ENCODE results near the gene EMP1.

The EMP1 gene

GRCh38 chr12:13173012-13173932 lies 23.3 kb upstream of the EMP1 start:
- DNase-seq = no peak

GRCh38 chr12:13175499-13175898 lies 21.0 kb upstream of the EMP1 start:
- no peak for DNase-seq

DNA sequence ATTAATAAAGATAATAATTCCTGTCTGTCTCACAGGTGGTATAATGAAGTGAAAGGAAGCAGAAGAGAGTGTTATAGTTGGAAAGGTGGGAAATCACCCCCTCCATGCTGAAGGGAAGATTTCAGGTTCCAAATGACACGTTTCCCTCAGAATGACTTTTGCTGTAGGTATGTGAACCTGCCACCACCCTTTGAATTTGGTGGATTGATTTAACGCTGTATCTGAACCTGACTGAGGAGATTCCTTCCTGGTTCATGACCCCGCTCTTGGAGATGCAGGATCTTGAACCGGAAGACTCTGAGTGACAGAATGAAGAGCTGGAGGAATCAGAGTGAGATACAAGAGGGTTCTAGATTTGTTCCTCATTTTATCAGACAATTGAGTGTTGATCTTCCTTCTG lies 20.3 kb upstream of the EMP1 start:
- DNase-seq = no peak

DNA sequence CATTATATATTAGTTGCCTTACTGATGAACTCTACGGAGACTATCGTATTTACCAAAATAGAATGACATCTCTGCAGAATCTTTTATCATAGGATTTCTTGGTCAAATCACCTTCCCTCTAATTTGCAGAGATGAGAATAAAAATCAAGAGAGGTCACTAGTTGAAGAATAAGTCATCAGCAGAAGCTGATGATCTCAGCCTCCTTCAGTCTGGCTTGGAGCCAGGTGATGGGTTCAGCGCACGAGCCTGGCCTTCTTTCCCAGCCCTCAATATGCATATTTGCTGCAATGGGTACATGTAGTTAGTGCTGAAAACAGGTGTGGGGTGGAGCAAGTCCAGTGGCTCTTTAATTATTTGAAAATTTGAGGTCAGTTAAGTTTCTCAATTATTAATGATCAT lies 19.2 kb upstream of the EMP1 start:
- no peak for DNase-seq

GRCh38 chr12:13177906-13178305 lies 18.6 kb upstream of the EMP1 start:
- no peak for DNase-seq

DNA sequence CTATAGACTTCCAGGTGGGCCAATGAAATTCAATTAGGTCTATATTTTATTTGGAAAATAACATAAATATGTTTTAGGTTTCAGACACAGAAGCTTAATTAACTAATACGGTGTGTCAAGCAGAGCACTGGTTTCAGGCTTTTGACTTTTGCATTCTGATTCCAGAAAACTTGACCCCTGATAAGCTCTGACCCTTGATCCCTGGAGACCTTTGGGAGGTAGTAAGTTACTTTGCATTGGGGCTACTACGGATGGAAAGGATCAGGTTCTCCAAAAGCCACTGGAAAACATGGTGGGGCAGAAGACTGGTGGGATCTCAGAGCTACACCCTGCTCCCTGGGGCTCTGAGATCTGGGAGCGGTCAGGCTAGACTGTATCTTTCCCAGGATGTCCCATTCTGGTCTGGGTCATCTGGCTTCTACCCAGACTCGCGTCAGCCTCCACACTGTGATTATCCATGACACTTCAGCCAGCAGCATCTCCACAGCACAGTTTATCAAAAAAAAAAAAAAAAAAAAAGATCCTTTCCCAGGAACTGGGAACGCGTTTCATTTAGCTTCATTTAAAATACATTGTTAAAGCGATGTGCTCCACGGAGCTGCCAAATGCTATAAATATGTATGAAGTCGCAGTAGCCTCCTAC lies 17.8 kb upstream of the EMP1 start:
- no peak for DNase-seq

DNA sequence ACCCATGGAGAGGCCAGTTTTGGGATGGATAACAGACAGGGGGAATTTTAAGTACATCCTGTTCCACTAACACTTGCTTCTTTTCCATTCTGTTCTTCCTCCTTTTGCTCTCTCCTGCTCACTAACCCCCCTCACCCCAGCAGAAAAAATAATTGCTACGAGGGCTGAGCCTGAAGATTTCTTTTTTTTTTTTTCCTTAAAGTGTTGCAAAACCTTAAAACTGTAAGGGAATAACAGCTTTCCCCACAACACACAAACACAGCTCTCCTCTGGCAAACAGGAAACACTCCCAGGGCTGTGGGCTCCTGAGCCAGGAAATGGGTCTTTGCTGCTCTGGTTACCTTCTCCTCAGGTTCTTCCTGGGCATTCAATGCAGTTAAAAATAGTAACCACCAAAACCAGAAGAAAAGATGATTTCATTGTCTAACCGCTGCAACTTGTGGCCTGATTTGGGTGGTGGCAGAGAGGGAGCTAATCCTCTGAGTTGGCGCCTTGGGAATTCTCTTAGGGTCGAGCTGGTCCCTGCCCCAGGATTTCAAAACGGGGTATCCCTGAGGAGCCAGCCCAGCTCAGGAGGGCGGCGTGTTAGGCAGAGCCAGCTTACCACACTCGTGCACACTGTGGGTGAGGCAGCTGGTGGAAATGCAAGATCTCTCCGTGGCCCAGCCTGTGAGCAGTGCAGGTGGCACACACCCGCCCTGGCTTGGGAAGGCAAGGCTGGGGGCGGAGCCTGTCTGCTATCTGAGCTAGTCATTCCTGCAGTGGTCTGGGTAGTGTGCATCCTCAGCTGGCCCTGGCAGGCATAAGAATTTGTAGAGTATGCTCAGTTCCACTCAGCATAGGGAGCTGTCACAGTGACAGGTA lies 17.1 kb upstream of the EMP1 start:
- peak; percentile 2 for DNase-seq

DNA sequence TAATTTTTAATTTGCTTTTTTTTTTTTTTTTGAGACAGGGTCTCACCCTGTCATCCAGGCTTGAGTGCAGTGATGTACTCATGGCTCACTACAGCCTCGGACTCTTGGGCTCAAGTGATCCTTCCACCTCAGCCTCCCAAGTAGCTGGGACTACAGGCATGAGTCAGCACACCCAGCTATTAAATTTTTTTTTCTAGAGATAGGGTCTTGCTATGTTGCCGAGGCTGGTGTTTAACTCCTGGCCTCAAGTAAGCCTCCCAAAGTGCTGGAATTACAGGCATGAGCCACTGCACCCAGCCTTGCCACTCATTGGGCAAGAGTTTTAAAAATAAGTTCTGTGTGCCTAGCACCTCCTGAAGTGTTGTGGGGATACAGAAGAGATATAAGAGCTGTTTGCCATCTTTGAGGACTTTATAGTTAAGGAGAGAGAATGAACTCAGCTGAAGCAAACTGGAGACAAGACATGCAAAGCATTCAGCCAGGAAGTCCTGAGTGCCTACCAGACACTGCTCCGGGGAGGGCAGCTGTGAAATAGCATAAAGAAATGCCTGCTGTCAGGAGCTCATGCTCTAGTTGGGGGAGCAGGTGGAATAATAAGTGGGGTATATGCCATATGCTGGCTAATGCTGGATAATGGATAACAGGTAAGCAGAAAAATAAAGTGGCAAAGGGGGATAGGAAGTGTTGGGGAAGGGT lies 15.0 kb upstream of the EMP1 start:
- no peak for DNase-seq

- DNase-seq = no peak
These were observed 13.6 kb upstream of the EMP1 start for GRCh38 chr12:13182881-13183280.

DNA sequence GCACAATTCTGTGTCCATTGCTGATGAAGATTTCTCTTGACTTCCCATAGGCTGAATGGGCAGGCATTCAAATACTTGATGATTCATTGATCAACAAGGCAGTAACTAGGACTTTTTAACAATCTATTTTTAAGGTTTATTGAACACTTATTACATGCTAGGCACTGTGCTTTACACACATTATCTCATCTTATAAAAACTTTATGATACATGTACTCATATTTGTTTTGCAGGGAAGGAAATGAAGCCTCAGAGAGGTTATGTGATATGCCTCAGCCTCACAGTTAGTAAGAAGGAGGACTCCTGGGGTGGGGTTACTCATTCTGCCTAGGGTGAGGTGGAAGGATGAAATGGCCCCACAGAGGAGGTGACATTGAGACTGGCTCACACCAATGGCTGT lies 12.9 kb upstream of the EMP1 start:
- no peak for DNase-seq

GRCh38 chr12:13186302-13186701 lies 10.2 kb upstream of the EMP1 start:
- DNase-seq = no peak

DNA sequence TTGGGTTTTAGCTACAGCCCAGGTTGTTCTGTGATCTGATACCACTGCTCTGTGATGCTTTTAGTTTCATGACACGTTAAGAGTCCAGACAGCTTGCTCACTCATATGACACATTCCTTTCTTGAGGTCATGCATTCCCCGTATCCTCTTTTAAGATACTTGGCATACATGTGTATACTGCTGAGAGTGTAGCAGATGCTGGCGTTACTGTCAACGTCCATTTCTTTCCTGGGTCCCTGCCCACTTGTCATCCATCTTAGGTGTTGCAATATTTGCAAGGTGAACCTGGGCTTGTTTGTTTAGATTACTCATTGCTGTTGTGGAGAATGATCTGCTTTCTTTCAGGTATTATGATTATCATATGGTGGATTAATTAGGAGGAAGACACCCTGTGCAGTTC lies 9.1 kb upstream of the EMP1 start:
- no peak for DNase-seq

DNA sequence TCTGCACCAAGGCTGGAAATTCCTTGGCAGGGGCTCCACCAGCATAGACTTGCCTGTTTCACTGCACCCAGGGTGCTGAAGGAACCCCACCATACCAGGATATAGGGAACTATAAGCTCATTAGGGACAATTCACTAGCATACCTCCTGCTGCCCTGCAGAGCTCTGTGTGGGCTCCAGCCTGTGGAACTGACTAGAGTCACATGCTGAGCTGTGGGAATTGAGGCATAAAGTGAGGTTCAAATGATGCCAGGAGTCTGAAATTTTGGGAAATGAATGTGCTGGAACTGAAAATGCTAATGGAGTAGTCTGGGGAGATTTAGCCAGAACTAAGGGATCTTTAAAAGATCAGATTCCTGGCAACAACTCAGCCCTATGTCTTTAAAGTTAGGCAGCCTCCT lies 7.3 kb upstream of the EMP1 start:
- no peak for DNase-seq

DNA sequence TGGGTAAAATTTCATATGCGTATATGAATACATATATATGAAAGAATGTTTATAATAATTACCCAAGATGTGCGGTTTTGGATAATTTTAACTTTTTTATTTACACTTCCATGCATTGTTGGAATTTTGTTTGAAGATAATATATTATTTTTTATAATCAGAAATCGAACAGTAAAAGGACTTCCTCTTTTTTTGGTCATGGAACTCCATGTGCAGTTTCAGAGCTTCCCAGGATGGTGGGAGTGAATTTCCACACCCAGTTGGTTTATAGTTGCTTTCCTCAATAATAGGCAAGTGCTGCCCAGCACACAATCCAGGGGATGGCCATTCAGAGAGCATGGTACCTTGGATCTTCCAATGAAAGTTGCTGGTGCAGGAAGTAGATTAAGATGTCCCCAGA lies 6.3 kb upstream of the EMP1 start:
- DNase-seq = no peak

DNA sequence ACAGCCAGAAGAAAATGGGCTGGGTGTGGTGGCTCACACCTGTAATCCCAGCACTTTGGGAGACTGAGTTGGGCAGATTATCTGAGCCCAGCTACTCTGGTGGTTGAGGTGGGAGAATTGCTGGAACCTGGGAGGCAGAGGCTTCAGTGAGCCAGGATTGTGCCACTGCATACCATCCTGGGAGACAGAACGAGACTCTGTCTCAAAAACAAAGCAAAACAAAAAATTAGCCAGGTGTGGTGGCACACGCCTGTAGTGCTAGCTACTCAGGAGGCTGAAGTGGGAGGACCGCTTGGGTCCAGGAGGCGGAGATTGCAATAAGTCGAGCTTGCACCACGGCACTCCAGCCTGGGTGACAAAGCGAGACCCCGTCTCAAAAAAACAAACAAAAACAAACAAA lies 3.8 kb upstream of the EMP1 start:
- DNase-seq = no peak

DNA sequence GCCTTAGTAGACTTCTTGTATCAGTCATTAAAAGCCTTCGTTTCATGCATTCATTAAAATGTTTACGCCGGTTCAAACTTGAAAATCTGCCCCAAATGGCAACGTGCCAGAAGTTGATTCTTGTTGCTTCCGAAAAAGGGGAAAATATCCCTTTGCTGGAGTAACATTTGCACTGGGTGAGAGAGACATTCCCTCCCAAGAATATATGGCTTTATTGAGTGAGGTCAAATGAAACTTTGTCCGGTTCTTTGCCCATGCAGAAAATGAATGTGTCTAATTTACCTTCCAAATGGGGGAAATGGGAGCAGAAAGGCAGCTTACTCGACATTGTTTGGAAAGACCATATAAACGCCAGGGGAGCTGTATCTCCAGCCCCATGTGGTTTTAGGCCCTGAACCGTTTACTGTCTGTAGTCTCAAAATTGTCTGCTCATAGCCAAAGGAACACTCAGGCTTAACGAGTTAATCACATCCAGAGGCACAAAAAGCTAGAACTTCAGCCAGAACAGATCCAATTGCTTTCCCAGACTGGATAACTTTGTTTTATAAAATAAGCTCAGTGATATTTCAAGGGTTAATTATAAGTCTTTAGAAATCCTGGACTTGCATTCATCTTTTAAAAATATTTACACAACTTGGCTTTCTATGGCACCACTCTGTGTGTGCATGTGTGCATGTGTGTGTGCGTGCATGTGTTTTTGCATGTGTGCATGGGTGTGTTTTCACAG lies 2.9 kb upstream of the EMP1 start:
- DNase-seq = no peak

GRCh38 chr12:13194401-13195110 lies 2.0 kb upstream of the EMP1 start:
- DNase-seq = no peak

GRCh38 chr12:13195250-13195649 lies 1.3 kb upstream of the EMP1 start:
- DNase-seq = no peak

- DNase-seq = no peak
These were observed 769 bp upstream of the EMP1 start for GRCh38 chr12:13195785-13196129.

DNA sequence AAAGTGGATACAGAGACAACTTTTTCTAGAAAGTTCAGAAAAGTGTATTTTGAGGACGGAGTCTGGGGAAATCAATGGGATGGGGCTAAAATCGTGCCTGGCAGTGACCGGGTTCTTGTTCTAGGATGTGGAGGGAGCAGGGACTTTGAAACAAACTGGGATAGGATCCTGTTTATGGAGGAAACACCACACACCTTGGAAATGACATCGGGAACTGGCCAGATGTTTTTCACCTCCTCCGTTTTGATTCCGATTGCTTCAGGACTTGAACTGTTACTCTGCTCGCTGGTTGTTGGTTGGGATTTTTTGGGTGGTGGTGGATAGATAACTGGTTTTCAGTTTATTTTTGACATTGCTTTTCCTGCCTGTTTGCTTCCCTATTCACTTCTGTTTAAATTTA lies 506 bp downstream of the EMP1 start:
- no peak for DNase-seq

DNA sequence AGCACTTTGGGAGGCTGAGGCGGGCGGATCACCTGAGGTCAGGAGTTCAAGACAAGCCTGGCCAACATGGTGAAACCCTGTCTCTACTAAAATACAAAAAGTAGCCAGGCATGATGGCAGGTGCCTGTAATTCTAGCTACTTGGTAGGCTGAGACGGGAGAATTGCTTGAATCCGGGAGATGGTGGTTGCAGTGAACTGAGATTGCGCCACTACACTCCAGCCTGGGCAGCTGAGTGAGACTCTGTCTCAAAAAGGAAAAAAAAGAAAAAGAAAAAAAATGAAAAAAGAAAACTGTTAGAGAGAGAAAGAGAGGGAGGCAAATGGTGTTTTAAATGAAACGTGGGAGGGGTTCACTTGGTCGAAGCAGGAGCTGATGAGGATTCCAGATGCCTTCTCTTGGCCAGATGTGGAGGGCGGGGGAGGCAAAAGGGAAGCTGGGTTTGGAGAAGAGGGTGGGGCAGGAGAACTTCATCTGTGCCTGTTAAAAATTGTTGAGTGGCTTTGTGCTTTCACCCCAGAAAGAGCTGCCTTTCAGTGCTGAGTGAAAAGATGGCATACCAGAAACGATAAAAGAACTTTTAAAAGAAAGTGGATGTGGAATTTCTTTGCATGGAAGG lies 1.1 kb downstream of the EMP1 start:
- DNase-seq = no peak
